NCI-H1105 (cell line): ENCODE data around the gene ZNF683.

Experiments
- DNase-seq: peaks from one replicate; lab custom pipeline; 2025; lab: John Stamatoyannopoulos, UW

Gene ZNF683

DNA sequence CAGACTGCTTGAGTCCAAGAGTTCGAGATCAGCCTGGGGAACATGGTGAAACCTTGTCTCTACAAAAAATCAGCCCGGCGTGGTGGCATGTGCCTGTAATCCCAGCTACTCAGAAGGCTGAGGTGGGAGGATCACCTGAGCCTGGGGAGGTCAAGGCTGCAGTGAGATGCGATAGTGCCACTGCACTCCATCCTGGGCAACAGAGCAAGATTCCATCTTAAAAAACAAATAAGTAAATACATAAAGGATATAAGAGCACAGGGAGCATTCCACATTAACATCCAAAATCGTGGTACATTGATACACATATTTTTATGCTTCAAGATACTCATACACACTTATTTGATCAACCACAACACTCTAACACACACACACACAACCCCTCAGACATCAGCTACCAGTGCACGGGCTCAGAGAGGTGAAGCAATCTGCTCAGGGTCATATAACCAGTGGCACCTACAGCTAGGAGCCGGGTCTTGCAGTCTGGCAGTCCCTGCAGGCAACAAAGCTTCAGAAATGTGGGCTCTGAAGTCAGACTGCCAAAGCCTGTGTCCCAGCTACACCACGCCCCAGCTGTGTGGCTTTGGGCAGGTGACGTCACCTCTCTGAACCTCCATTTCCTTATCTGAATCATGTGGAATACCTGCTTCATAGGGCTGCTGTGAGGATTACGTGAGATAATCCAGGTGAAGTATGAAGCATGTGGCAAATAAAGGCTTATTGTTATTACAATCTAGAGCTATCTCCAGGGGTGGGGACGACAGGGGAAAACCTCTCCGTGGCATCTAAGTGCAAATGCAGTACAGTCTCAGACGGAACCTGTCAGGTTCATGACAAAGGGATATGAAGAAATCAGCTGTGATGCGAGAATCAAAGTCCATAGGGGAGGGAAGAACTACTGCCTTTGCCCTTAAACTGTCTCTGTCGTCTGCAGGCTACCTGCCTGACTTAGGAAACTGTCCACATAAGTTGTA is 13.9 kb downstream of the ZNF683 start:
- no peak for DNase-seq

DNA sequence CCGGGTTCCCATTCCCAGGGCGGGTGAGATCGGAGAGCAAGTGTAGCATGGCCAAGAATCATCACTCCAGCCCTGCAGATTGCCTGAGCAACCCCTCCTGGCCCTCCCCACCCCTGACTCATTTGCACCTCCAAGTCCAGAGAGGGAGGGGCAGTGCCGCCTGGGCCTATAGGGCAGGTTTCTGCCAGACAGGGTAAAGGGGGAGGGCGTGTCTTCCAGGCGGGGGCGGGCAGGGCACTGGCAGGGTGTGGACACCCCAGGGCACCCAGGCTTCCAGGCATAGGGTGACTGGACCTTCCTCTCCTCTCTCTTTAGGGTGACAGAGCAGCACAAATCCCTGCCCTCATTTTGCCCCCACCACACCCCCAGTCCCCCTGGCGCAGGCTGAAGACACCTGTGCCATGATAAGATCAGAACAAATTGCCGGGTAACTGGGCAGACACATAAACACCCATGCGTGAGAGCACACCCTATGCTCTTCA is 15.4 kb downstream of the ZNF683 start:
- no peak for DNase-seq

GRCh38 chr1:26356106-26356505 is 16.4 kb downstream of the ZNF683 start:
- DNase-seq, result no peak

GRCh38 chr1:26354972-26355371 is 17.6 kb downstream of the ZNF683 start:
- DNase-seq, result no peak

DNA sequence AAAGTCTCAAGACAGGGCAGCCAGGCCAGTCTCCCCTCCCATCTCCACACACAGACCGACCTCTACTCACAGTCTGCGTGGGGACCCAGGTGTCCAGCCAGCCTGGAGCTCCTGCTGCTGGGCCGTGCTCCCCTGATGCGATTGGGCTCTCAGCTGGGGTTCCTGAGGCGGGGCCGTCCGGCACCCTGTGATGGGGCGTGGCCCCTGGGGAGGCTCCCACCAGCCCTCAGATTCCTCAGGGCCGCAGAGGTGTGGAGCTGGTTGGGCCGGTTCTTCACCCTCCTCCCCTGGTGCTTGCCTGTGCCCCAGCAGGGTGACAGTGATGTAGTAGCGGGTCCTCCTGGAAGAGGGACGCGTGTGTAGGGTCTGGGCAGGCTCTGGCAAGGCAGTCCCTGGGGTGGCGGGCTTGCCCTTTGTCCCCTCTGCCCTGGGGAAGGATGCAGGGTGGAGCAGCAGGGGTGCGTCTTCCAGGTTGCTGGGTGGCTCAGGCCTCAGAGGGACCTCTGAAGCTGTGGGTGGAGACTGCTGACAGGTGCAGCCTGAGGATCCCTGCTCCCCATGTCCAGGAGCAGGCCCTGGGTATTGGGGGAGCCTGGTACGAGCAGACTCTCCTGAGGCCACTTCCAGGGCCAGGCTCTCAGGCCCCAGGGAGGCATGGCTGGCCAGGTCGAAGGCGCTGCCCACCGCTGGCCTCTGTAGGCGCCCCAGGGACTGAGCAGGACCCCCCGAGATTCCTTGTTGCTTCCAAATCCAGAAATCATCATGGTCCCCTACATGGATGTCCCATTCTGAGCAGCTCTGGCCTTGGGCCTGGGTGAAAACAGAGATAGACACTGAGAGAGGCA is 18.4 kb downstream of the ZNF683 start, which contains the start of gene CRYBG2:
Gene CRYBG2, minus strand, starts transcription at position 155 of the 845 bp plus-strand sequence. CDS start 7,473 bp downstream, outside the sequence.
- DNase-seq, result no peak

GRCh38 chr1:26353210-26353859 is 19.2 kb downstream of the ZNF683 start:
- DNase-seq, result no peak

DNA sequence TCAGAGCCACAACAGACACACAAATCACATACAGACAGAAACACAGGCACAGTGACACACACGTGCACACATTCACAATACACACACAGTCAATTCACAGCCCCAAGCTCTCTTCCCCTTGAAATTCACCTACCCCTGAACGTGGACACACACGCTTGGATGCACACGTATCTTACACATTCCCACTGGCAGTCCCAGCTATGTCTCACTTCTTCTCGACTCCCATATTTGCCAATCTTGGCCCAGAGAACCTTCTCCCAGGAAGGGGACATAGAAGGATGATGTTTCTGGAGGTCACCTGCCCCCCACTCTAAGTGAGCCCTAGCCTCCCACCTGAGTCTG is 20.2 kb downstream of the ZNF683 start:
- no peak for DNase-seq

DNA sequence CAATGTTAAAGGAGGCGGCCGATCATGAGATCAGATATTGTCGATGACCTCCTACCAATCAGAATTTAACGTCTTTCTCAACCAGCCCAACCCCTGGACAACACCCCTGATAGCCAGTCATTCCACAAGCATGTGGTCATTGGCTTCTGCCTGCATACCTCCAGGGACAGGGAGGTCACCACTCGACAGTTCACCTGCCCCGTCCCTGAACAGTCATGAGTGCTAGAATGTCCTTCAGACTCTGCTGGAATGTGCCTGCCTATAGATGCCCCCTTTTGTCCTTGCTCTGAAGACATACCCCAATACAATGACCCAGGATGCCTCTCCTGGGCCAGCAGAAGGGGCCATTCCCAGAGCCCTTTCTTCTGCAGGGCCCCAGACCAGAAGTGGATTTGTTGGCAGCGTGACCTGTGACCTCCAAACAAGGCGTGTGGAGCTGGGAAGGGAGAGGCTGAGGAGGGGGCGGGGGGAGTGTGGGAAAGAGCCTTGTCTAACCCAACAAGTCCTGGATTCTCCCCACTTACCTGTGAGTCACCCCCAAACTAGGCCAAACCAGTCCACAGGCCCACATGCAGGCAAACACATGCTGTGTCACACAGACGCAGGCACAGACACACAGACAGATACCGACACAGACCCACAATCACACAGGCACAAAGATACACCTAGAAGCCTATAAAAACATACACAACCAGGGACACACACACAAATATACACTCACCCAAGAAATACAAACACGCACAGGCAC is 20.8 kb downstream of the ZNF683 start:
- no peak for DNase-seq

- no peak for DNase-seq
Measured at GRCh38 chr1:26350701-26351589, 21.6 kb downstream of the ZNF683 start.

DNA sequence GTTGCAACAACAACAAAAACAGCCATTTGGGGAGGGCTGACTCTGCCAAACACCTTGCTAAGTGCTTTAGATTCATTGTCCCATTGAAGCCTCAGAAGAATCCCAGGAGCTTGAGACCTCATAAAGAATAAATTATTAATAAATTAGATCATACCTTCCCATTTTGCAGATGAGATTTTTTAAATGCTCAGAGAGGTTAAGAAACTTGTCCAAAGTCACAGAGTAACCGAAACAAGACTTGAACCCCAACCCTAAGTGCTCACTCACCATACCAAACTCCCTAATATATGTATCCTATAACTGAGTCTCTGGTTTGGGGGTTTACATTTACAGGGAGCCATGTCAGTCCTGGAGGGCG is 22.2 kb downstream of the ZNF683 start:
- no peak for DNase-seq

GRCh38 chr1:26349877-26350244 is 22.7 kb downstream of the ZNF683 start:
- DNase-seq, result no peak

GRCh38 chr1:26349188-26349876 is 23.2 kb downstream of the ZNF683 start:
- DNase-seq, result no peak

DNA sequence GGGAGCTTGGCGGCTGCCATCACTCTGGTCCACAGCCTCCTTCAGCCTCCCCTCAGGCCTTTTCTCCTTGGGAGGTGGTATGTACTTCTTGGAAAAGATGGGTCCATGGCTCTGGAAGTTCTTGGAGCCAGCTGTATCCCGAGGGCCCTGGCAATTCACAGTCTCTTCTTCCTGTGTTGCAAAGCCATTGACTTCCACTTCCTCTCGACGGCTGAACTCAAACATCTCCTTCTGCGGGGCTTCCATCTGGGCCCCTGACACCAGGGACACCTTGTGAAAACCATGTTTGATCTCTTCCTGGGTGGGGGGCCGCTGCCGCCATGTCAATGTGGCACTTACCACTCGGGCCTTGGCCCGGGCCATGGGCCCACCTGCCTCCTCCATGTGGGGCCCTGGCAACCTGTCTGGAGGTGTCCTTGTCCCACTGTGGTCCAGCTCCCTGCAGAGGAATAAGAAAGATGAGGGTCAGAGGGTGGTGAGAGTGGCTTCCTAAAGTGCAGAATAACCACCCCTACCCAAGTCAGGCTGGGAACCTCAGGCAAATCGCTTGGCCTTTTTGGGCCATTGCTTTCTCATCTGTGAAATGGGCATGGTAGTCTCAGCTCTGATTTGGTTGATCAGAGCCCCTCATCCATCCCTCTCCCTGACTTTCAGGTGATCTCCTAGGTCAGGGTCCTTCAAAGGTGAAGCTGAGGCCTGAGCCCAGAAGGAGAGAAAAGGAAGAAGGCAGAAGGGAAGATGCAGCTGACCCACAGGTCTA is 26.1 kb downstream of the ZNF683 start:
- DNase-seq, result no peak

GRCh38 chr1:26345718-26346117 is 26.8 kb downstream of the ZNF683 start:
- DNase-seq, result no peak

DNA sequence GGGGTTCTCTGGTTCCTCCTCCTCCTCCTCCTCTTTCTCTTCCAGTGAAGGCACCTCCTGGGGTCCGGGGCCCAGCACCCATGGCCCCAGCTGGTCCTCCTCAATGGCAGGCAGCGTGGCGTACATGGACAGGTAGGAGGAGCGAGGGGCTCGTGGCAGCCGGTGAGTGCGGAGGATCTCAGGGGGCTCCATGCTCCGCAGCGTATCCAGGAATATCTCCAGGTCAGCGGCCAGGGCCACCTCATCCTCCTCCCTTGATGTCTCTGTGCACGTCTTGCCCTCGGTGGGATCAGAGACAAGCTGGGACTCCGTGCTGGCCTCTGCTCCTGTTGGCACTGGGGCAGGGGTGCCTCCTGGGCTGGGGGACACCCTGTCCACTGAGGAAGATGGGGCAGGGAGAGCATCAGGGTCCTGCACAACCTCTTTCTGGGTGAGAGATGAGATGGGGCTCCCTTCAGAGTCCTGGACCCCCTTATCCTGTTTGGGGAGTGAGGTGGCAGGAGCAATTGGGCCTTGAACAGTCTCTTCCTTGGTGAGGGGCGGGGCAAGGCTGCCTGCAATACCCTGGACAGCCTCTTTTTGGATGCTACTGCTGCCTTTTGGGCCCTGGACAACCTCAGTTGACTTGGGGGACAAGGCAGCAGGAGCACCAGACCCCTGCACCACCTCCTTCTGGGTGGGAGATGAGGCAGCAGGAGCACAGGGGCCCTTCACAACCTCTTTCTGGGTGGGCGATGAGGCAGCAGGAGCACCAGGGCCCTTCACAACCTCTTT is 28.2 kb downstream of the ZNF683 start:
- no peak for DNase-seq

- DNase-seq, result no peak
Measured at GRCh38 chr1:26340047-26340481, 32.5 kb downstream of the ZNF683 start.

GRCh38 chr1:26338670-26339069 is 33.9 kb downstream of the ZNF683 start:
- DNase-seq, result no peak

GRCh38 chr1:26337625-26338024 is 34.9 kb downstream of the ZNF683 start:
- no peak for DNase-seq

- no peak for DNase-seq
Measured at GRCh38 chr1:26337206-26337535, 35.4 kb downstream of the ZNF683 start.
